Prostate gland (tissue), 2 donors: Measurements from ENCODE around the gene CFD. TPM values are rescaled to one million over a fixed set of nuclear protein-coding genes. Genes with fewer than 3 reads are reported as not detected.

Experiments used
- DNase-seq: peaks from one replicate; pipeline ENCODE4 v3.0.0-alpha.2; 2019; ENCODE audit warnings: low spot score
- H3K27ac ChIP-seq, 2 donors: fragments of 200-600 bp; sonication (generic); 2 replicates each; pipeline ENCODE4 v1.5.1; 2017 to 2019
- H3K27me3 ChIP-seq: fragments of 200-600 bp; sonication (generic); replicated peaks from 2 replicates; pipeline ENCODE4 v1.5.1; 2019; ENCODE audit not compliant: insufficient read depth
- H3K36me3 ChIP-seq, 2 donors: fragments of 200-600 bp; sonication (generic); 1 replicate in 1 of 2; 2 replicates in 1 of 2; pipeline versions ENCODE4 v1.5.1 to v1.8.1; 2017 to 2019
- H3K4me1 ChIP-seq: fragments of 200-600 bp; sonication (generic); replicated peaks from 2 replicates; pipeline ENCODE4 v1.5.1; 2019
- H3K4me3 ChIP-seq, 2 donors: fragments of 200-600 bp; sonication (generic); 2 replicates each; pipeline ENCODE4 v1.5.1; 2017 to 2019
- H3K9me3 ChIP-seq: fragments of 200-600 bp; sonication (generic); 2 replicates; pipeline ENCODE4 v1.5.1; 2017
- CTCF ChIP-seq, 4 experiments: fragments of 200-600 bp in 2 of 4; fragments of 450-650 bp in 2 of 4; sonication (generic) in 2 of 4; IDR thresholded peaks; 1 replicate in 3 of 4; 2 replicates in 1 of 4; pipeline ENCODE4 v1.5.1; 2016 to 2019; ENCODE audit warnings: antibody characterized with exemption in 4 of 4, mild to moderate bottlenecking in 2 of 4, moderate library complexity in 2 of 4
- POLR2A ChIP-seq: fragments of 450-650 bp; IDR thresholded peaks from one replicate; pipeline ENCODE4 v1.6.1; 2016; ENCODE audit warnings: antibody characterized with exemption, mild to moderate bottlenecking
- POLR2AphosphoS5 ChIP-seq: sonication (generic); formaldehyde crosslinking; IDR thresholded peaks from one replicate; pipeline ENCODE4 v1.6.1; 2017; ENCODE audit warnings: antibody characterized with exemption
- WGBS: methylation state at CpG from one replicate; pipeline ENCODE4 v1.1.5; 2018; 5-methylcytosine and 5-hydroxymethylcytosine counted together
- intact Hi-C: fragments of 100-400 bp; cut with DNase I; formaldehyde crosslinking; loops from one replicate; pipeline ENCODE4 v1.14.2; 2022
- total RNA-seq, 2 donors: library from RNA; depleted of rRNA; stranded (reverse); fragments of >200 nt; gene quantifications; one replicate each; pipeline ENCODE4 v1.1.0, GENCODE V29; 2016

CFD gene
- total RNA-seq, 2 donors from 2014 or later, result 92.2 to 167 TPM

DNA sequence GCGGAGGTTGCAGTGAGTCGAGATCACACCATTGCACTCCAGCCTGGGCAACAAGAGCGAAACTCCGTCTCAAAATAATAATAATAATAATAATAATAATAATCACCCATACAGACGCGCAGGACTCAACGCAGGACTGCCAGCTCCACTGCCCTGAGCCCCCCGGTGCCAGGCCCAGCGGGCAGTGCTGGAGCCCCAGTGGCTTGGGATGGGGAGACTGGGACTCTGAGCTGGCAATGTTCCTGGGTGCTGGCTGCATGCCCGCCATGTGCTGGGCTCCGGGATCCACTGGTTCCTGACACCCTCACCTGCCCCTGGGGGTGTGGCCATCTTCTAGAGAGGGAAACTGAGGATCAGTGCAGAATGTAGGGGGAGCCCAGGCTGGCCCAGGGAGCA lies 32.2 kb upstream of the CFD start:
- H3K4me3 ChIP-seq, result no peak overlapping the region
- H3K27me3 ChIP-seq, result peaks cover 3% of the 10 kb centered on the region
- DNase-seq, result no peak
- 88% methylated on average over 11 of the region's 11 CpGs for WGBS
- H3K36me3 ChIP-seq, result no peaks in the 10 kb centered on the region
- intact Hi-C loops, result no loop called here
- TF ChIP-seq POLR2A, result no peak
- H3K4me1 ChIP-seq, result peaks cover 1% of the 10 kb centered on the region
- H3K27ac ChIP-seq, result no peak overlapping the region
- H3K9me3 ChIP-seq, result no peaks in the 10 kb centered on the region

- H3K4me1 ChIP-seq, result no peaks in the 10 kb centered on the region
- DNase-seq, result no peak
- no peaks in the 10 kb centered on the region for H3K36me3 ChIP-seq
- no peaks in the 10 kb centered on the region for H3K9me3 ChIP-seq
- H3K27me3 ChIP-seq, result no peaks in the 10 kb centered on the region
- 67% methylated on average over 33 of the region's 33 CpGs for WGBS
- TF ChIP-seq POLR2AphosphoS5 (no peak), CTCF (IDR thresholded peaks at IDR 0.05) (no peak), POLR2A (no peak)
- H3K4me3 ChIP-seq, result no peak within 1 kb of the TSS
- intact Hi-C loops, result no loop called here
- H3K27ac ChIP-seq, result no peak within 1 kb of the TSS
Measured at GRCh38 chr19:827710-828321, 31.6 kb upstream of the CFD start, which contains the start of gene AZU1. AZU1 (plus strand) TSS chr19:827837; CDS start chr19:827847, 10 bp downstream.

GRCh38 chr19:829129-829758 lies 30.2 kb upstream of the CFD start:
- Histone ChIP-seq H3K27ac (no peak overlapping the region), H3K4me1 (no peaks in the 10 kb centered on the region), H3K9me3 (no peaks in the 10 kb centered on the region), H3K4me3 (no peak overlapping the region), H3K36me3 (no peaks in the 10 kb centered on the region), H3K27me3 (no peaks in the 10 kb centered on the region)
- intact Hi-C loops, result no loop called here
- no peak for TF ChIP-seq POLR2A
- no peak for TF ChIP-seq POLR2AphosphoS5
- TF ChIP-seq CTCF (IDR thresholded peaks at IDR 0.05), result no peak
- DNase-seq, result no peak
- WGBS, result 64% methylated on average over 18 of the region's 18 CpGs

GRCh38 chr19:831407-832369 lies 27.8 kb upstream of the CFD start:
- Histone ChIP-seq H3K4me3 (no peak overlapping the region), H3K4me1 (no peaks in the 10 kb centered on the region), H3K27ac (no peak overlapping the region), H3K36me3 (no peaks in the 10 kb centered on the region), H3K27me3 (peaks cover 3% of the 10 kb centered on the region), H3K9me3 (no peaks in the 10 kb centered on the region)
- intact Hi-C loops, result no loop called here
- 48% methylated on average over 33 of the region's 38 CpGs for WGBS
- TF ChIP-seq CTCF (IDR thresholded peaks at IDR 0.05) (no peak), POLR2AphosphoS5 (no peak), POLR2A (no peak)
- no peak for DNase-seq

DNA sequence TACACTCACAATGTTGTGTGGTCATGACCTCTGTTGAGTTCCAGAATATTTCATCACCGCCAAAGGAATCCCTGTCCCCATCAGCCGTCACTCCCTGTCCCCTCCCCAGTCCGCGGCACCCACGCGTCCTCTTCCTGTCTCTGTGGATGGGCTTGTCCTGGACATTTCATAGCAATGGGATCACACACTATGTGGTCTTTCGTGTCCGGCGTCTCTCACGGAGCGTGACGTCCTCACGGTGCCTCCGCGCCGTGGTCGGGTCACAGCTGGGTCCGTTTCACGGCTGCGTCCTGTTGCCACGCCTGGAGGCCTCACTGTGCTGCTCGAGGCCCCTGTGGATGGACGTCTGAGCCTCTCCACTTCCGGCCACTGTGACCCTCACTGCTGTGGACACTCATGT lies 25.2 kb upstream of the CFD start:
- Histone ChIP-seq H3K27me3 (peaks cover 3% of the 10 kb centered on the region), H3K9me3 (no peaks in the 10 kb centered on the region), H3K4me1 (no peaks in the 10 kb centered on the region), H3K36me3 (no peaks in the 10 kb centered on the region), H3K27ac (no peak overlapping the region), H3K4me3 (no peak overlapping the region)
- no peak for TF ChIP-seq POLR2A
- no peak for TF ChIP-seq CTCF (IDR thresholded peaks at IDR 0.05)
- TF ChIP-seq POLR2AphosphoS5, result no peak
- DNase-seq, result no peak
- intact Hi-C loops, result no loop called here
- WGBS, result 70% methylated on average over 24 of the region's 24 CpGs
